Peyer's patch (tissue), 4 donors: ENCODE data around the gene TRAPPC2L.

Source experiments
- POLR2A ChIP-seq, 2 donors: fragments of 450-650 bp; IDR thresholded peaks; one replicate each; pipeline ENCODE4 v1.5.1; 2017; ENCODE audit warnings: antibody characterized with exemption in 2 of 2, mild to moderate bottlenecking in 2 of 2, moderate library complexity in 2 of 2
- TF ChIP-seq, protein P1 (sequence below), 6 experiments: fragments of 450-650 bp in 4 of 6; fragments of 200-600 bp in 2 of 6; sonication (generic) in 1 of 6; IDR thresholded peaks; one replicate each; pipeline ENCODE4 v1.5.1; 2017 to 2019; ENCODE audit warnings: antibody characterized with exemption in 6 of 6, mild to moderate bottlenecking in 3 of 6, moderate library complexity in 1 of 6

DNA sequence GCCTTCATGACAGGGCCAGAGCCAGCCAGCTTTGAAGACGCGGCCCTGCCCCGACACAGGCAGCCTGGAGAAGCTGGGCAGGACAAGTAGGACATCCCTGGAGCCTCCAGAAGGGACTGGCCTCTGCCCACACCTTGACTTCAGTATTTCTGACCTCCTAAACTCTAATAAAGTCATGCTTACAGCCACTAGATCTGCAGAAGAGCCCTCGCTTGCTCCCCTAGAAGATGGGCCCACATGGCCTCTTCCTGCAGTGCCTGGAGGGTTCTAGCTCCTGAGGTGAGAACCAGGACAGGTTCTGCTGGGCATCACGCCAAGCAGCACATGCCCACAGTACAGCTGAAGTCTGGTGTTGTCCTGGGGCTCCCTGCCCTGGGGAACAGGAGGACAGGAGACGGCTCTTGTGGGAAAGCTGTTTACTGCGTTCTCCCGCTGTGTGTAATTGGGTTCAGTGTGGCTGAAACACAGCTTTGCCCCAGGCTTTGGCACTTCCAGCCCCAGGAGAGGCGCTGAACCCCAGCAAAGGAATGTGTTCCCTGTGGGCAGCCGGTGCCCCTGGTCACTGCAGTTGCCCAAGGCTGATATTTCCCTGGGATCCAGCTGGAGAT lies 47.8 kb upstream of the TRAPPC2L start:
- TF ChIP-seq, protein P1, sequence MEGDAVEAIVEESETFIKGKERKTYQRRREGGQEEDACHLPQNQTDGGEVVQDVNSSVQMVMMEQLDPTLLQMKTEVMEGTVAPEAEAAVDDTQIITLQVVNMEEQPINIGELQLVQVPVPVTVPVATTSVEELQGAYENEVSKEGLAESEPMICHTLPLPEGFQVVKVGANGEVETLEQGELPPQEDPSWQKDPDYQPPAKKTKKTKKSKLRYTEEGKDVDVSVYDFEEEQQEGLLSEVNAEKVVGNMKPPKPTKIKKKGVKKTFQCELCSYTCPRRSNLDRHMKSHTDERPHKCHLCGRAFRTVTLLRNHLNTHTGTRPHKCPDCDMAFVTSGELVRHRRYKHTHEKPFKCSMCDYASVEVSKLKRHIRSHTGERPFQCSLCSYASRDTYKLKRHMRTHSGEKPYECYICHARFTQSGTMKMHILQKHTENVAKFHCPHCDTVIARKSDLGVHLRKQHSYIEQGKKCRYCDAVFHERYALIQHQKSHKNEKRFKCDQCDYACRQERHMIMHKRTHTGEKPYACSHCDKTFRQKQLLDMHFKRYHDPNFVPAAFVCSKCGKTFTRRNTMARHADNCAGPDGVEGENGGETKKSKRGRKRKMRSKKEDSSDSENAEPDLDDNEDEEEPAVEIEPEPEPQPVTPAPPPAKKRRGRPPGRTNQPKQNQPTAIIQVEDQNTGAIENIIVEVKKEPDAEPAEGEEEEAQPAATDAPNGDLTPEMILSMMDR (IDR thresholded peaks at IDR 0.05), result no peak
- no peak for TF ChIP-seq POLR2A (IDR thresholded peaks at IDR 0.05)
